Thoracic aorta (tissue), 2 donors: ENCODE measurements around the gene FNTB. TPM values are rescaled to one million over a fixed set of nuclear protein-coding genes. Genes with fewer than 3 reads are reported as not detected.

Experiments used
- ATAC-seq: fragments of 150-250 bp; one replicate; pipeline ENCODE4 v1.8.0; 2017; ENCODE audit warnings: low read depth; ENCODE audit not compliant: insufficient number of reproducible peaks, low FRiP score
- DNase-seq: peaks from one replicate; pipeline ENCODE4 v3.0.0-alpha.2; 2020; ENCODE audit warnings: low spot score
- H3K27ac ChIP-seq, 2 donors: fragments of 200-600 bp; sonication (generic); 1 replicate in 1 of 2; 2 replicates in 1 of 2; pipeline ENCODE4 v1.5.1; 2016; ENCODE audit warnings: mild to moderate bottlenecking in 2 of 2, moderate library complexity in 2 of 2
- H3K27me3 ChIP-seq: fragments of 200-600 bp; sonication (generic); replicated peaks from 2 replicates; pipeline ENCODE4 v1.6.0; 2016; ENCODE audit warnings: mild to moderate bottlenecking; ENCODE audit not compliant: insufficient read depth
- H3K36me3 ChIP-seq: fragments of 200-600 bp; sonication (generic); one replicate; pipeline ENCODE4 v1.5.1; 2016
- H3K4me1 ChIP-seq, 2 donors: fragments of 200-600 bp; sonication (generic); 1 replicate in 1 of 2; 2 replicates in 1 of 2; pipeline versions ENCODE4 v1.5.1 to v1.6.0; 2016; ENCODE audit warnings: low read depth in 2 of 2, mild to moderate bottlenecking in 1 of 2; ENCODE audit not compliant: control insufficient read depth in 1 of 2
- H3K4me3 ChIP-seq: fragments of 200-600 bp; sonication (generic); 2 replicates; pipeline ENCODE4 v1.5.1; 2016; ENCODE audit warnings: mild to moderate bottlenecking
- H3K9me3 ChIP-seq: fragments of 200-600 bp; sonication (generic); 2 replicates; pipeline ENCODE4 v1.5.1; 2016
- CTCF ChIP-seq: fragments of 200-600 bp; sonication (generic); IDR thresholded peaks from one replicate; pipeline ENCODE4 v1.5.1; 2019; ENCODE audit warnings: antibody characterized with exemption
- total RNA-seq, 2 donors: library from RNA; depleted of rRNA; stranded (reverse); fragments of >200 nt; gene quantifications; one replicate each; pipeline versions ENCODE4 v1.1.0 to v1.2.3, GENCODE V29; 2016

The FNTB gene
- total RNA-seq, 2 donors from 2014 or later: 6.8 to 18.3 TPM

- no peak for DNase-seq
- H3K36me3 ChIP-seq: peaks cover 30% of the 10 kb centered on the region
- H3K27ac ChIP-seq: no peak overlapping the region
These were observed 57.9 kb downstream of the FNTB start for GRCh38 chr14:65044596-65044959.

GRCh38 chr14:65045006-65045405 is 58.3 kb downstream of the FNTB start:
- DNase-seq (no peak), ATAC-seq (no peak)
- Histone ChIP-seq H3K36me3 (peaks cover 30% of the 10 kb centered on the region), H3K4me3 (no peak overlapping the region), H3K27me3 (no peaks in the 10 kb centered on the region), H3K27ac (no peak overlapping the region), H3K4me1 (peaks cover 0 to 8% of the 10 kb centered on the region in 2 donors), H3K9me3 (no peaks in the 10 kb centered on the region)
- no peak for TF ChIP-seq CTCF

More at GRCh38 chr14:65044596-65044959, 57.9 kb downstream of the FNTB start:
- no peak for TF ChIP-seq CTCF
- H3K9me3 ChIP-seq: no peaks in the 10 kb centered on the region
- ATAC-seq: no peak
- no peaks in the 10 kb centered on the region for H3K27me3 ChIP-seq
- H3K4me1 ChIP-seq: peaks cover 0 to 8% of the 10 kb centered on the region in 2 donors
- no peak overlapping the region for H3K4me3 ChIP-seq

- Histone ChIP-seq H3K27me3 (no peaks in the 10 kb centered on the region), H3K4me1 (peaks cover 0 to 8% of the 10 kb centered on the region in 2 donors), H3K4me3 (no peak overlapping the region), H3K27ac (no peak overlapping the region), H3K9me3 (no peaks in the 10 kb centered on the region), H3K36me3 (peaks cover 30% of the 10 kb centered on the region)
- DNase-seq (no peak), ATAC-seq (no peak)
- TF ChIP-seq CTCF: no peak
These were observed 59.0 kb downstream of the FNTB start for GRCh38 chr14:65045709-65046108.

GRCh38 chr14:65052832-65053231 is 66.1 kb downstream of the FNTB start:
- ATAC-seq (no peak), DNase-seq (no peak)
- TF ChIP-seq CTCF: no peak
- no peak overlapping the region for H3K27ac ChIP-seq
- peaks cover 0 to 5% of the 10 kb centered on the region in 2 donors for H3K4me1 ChIP-seq
- H3K27me3 ChIP-seq: no peaks in the 10 kb centered on the region
- no peak overlapping the region for H3K4me3 ChIP-seq
- peaks cover 9% of the 10 kb centered on the region for H3K36me3 ChIP-seq
- no peaks in the 10 kb centered on the region for H3K9me3 ChIP-seq

- H3K27ac ChIP-seq: no peak overlapping the region
- H3K4me3 ChIP-seq: no peak overlapping the region
- no peaks in the 10 kb centered on the region for H3K4me1 ChIP-seq
- no peak for DNase-seq
- no peaks in the 10 kb centered on the region for H3K27me3 ChIP-seq
- H3K36me3 ChIP-seq: peaks cover 9% of the 10 kb centered on the region
- ATAC-seq: no peak
- H3K9me3 ChIP-seq: no peaks in the 10 kb centered on the region
- no peak for TF ChIP-seq CTCF
These were observed 66.8 kb downstream of the FNTB start for GRCh38 chr14:65053466-65053865.
